ENCODE data around the gene DEPDC5. TPM values are rescaled to one million over a fixed set of nuclear protein-coding genes. Genes with fewer than 3 reads are reported as not detected.

Gene DEPDC5
- total RNA-seq, 1 donor, result 15.2 TPM

DNA sequence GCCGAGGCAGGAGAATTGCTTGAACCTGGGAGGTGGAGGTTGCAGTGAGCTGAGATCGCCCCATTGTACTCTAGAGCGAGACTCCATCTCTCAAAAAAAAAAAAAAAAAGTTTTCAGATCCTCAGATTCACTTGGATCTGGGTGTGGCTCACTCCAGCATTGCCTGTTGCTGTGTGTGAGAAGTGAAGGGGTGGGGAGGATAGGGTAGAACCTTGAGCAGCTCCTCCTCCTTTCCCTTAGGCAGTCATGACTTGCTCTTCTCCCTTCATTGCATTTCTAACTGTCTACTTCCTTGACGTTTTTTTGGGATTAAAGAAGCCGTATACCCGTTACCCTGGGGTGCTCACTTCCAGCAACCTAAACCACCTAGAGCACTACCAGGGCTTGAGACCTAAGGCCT lies 127.4 kb downstream of the DEPDC5 start:
- no peak overlapping the region for H3K4me2 ChIP-seq (ENCODE audit: insufficient read depth, low read length)
- no peaks in the 10 kb centered on the region for H4K20me1 ChIP-seq (ENCODE audit: insufficient read depth, low read length)
- DNase-seq (ENCODE audit: insufficient read length, low spot score, missing footprints), result no peak
- H3K9me3 ChIP-seq (ENCODE audit: low read depth, low read length), result no peaks in the 10 kb centered on the region
- H3K27ac ChIP-seq (ENCODE audit: low read depth, low read length), result no peak overlapping the region
- TF ChIP-seq, protein P1, sequence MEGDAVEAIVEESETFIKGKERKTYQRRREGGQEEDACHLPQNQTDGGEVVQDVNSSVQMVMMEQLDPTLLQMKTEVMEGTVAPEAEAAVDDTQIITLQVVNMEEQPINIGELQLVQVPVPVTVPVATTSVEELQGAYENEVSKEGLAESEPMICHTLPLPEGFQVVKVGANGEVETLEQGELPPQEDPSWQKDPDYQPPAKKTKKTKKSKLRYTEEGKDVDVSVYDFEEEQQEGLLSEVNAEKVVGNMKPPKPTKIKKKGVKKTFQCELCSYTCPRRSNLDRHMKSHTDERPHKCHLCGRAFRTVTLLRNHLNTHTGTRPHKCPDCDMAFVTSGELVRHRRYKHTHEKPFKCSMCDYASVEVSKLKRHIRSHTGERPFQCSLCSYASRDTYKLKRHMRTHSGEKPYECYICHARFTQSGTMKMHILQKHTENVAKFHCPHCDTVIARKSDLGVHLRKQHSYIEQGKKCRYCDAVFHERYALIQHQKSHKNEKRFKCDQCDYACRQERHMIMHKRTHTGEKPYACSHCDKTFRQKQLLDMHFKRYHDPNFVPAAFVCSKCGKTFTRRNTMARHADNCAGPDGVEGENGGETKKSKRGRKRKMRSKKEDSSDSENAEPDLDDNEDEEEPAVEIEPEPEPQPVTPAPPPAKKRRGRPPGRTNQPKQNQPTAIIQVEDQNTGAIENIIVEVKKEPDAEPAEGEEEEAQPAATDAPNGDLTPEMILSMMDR (IDR thresholded peaks at IDR 0.05; ENCODE audit: extremely low read depth, low read depth, low read length), result no peak
- H2AFZ ChIP-seq (ENCODE audit: low read length), result no peak overlapping the region
- H3K36me3 ChIP-seq (ENCODE audit: insufficient read depth, low read length), result no peaks in the 10 kb centered on the region
- peaks cover 4% of the 10 kb centered on the region for H3K4me1 ChIP-seq (ENCODE audit: insufficient read depth, low read length)
- no peaks in the 10 kb centered on the region for H3K27me3 ChIP-seq (ENCODE audit: insufficient read depth, low read length)
- no peaks in the 10 kb centered on the region for H3K79me2 ChIP-seq (ENCODE audit: insufficient read depth, low read length)
- H3K4me3 ChIP-seq (ENCODE audit: insufficient read depth, low read length), result no peak overlapping the region

DNA sequence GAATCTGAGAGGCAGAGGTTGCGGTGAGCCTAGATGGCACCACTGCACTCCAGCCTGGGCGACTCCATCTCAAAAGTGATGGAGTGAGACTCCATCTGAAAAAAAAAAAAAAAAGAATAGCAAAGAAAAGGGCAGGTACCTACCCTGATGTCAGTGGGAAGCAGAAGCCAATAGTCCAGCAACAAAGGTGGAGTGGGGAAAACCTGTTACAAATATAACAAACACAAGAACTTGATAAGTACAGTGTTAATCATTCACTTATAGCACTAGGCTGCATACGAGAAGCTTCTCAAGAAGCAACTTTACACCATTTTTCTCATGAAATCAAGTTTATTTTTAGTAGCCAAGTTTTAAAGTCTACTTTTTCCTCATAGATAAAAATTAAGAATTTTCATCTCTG lies 128.0 kb downstream of the DEPDC5 start:
- Histone ChIP-seq H3K4me1 (ENCODE audit: insufficient read depth, low read length) (no peaks in the 10 kb centered on the region), H3K36me3 (ENCODE audit: insufficient read depth, low read length) (no peaks in the 10 kb centered on the region), H2AFZ (ENCODE audit: low read length) (no peak overlapping the region), H3K79me2 (ENCODE audit: insufficient read depth, low read length) (no peaks in the 10 kb centered on the region), H3K4me3 (ENCODE audit: insufficient read depth, low read length) (no peak overlapping the region), H4K20me1 (ENCODE audit: insufficient read depth, low read length) (no peaks in the 10 kb centered on the region), H3K4me2 (ENCODE audit: insufficient read depth, low read length) (no peak overlapping the region), H3K27ac (ENCODE audit: low read depth, low read length) (no peak overlapping the region), H3K9me3 (ENCODE audit: low read depth, low read length) (no peaks in the 10 kb centered on the region), H3K27me3 (ENCODE audit: insufficient read depth, low read length) (no peaks in the 10 kb centered on the region)
- TF ChIP-seq, protein P1 (IDR thresholded peaks at IDR 0.05; ENCODE audit: extremely low read depth, low read depth, low read length), result no peak
- no peak for DNase-seq (ENCODE audit: insufficient read length, low spot score, missing footprints)

DNA sequence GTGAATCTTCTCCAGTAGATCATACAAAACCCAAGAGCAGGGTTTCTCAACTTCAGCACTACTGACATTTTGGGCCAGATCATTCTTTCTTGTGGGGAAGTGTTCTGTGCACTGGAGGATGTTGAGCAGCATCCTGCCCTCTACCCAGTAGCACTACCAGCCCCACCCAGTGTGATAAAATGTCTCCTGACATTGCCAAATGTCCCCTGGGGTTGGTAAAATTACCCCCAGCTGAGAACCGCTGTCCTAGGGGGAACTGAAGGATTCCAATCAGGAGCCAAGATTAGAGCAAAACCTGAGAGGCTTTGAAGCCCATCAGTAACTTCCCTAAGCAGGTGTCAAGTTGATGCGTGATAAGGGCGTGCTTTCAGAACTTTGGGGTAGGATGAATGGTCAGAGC lies 129.2 kb downstream of the DEPDC5 start:
- H3K27ac ChIP-seq (ENCODE audit: low read depth, low read length), result no peak overlapping the region
- no peak overlapping the region for H3K4me2 ChIP-seq (ENCODE audit: insufficient read depth, low read length)

DNA sequence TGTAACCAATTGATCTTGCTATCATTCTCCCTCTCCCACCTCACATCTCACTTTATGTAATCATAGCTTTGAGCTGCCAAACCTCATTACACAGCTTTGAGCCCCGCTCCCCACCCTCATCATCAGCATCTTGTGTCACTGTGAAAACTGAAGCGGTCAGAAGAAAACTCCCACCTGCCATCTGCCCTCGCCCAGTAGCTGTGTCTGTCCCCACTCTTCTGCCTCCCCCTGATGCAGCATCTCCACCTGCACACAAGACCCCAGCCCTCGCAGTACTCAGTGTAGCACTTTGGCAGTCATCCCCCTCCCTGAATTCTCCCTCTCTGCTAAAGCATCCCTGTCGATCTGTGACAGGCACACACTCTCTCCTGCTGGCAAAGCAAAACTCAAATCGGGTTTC lies 130.2 kb downstream of the DEPDC5 start:
- TF ChIP-seq, protein P1 (IDR thresholded peaks at IDR 0.05; ENCODE audit: extremely low read depth, low read depth, low read length), result no peak
- H2AFZ ChIP-seq (ENCODE audit: low read length), result no peak overlapping the region

More for the DNA sequence above, 129.2 kb downstream of the DEPDC5 start:
- Histone ChIP-seq H3K27me3 (ENCODE audit: insufficient read depth, low read length) (no peaks in the 10 kb centered on the region), H3K9me3 (ENCODE audit: low read depth, low read length) (no peaks in the 10 kb centered on the region), H3K4me1 (ENCODE audit: insufficient read depth, low read length) (no peaks in the 10 kb centered on the region), H3K79me2 (ENCODE audit: insufficient read depth, low read length) (no peaks in the 10 kb centered on the region), H4K20me1 (ENCODE audit: insufficient read depth, low read length) (no peaks in the 10 kb centered on the region), H2AFZ (ENCODE audit: low read length) (no peak overlapping the region), H3K4me3 (ENCODE audit: insufficient read depth, low read length) (no peak overlapping the region), H3K36me3 (ENCODE audit: insufficient read depth, low read length) (no peaks in the 10 kb centered on the region)
- TF ChIP-seq, protein P1 (IDR thresholded peaks at IDR 0.05; ENCODE audit: extremely low read depth, low read depth, low read length), result no peak
- DNase-seq (ENCODE audit: insufficient read length, low spot score, missing footprints), result no peak

More for the DNA sequence above, 130.2 kb downstream of the DEPDC5 start:
- Histone ChIP-seq H3K27me3 (ENCODE audit: insufficient read depth, low read length) (no peaks in the 10 kb centered on the region), H4K20me1 (ENCODE audit: insufficient read depth, low read length) (no peaks in the 10 kb centered on the region), H3K27ac (ENCODE audit: low read depth, low read length) (no peak overlapping the region), H3K4me1 (ENCODE audit: insufficient read depth, low read length) (no peaks in the 10 kb centered on the region), H3K9me3 (ENCODE audit: low read depth, low read length) (no peaks in the 10 kb centered on the region), H3K4me2 (ENCODE audit: insufficient read depth, low read length) (no peak overlapping the region), H3K79me2 (ENCODE audit: insufficient read depth, low read length) (no peaks in the 10 kb centered on the region), H3K4me3 (ENCODE audit: insufficient read depth, low read length) (no peak overlapping the region), H3K36me3 (ENCODE audit: insufficient read depth, low read length) (no peaks in the 10 kb centered on the region)
- no peak for DNase-seq (ENCODE audit: insufficient read length, low spot score, missing footprints)

Measured in osteoblast (primary cell).